Naive thymus-derived CD4-positive, alpha-beta T cell (primary cell): ENCODE measurements around the gene FHL1. TPM values are rescaled to one million over a fixed set of nuclear protein-coding genes. Genes with fewer than 3 reads are reported as not detected.
"Not testable (repeated sequence)": the region's sequence is repeated elsewhere in the genome, so short reads cannot be mapped to it uniquely, and the experiment has no call there.

ENCODE experiments used
- ATAC-seq: fragments of 150-1000 bp; cut with Tn5 transposase; 2 replicates; pipeline ENCODE4 v1.10.0; 2021; ENCODE audit warnings: mild to moderate bottlenecking, moderate library complexity
- CTCF ChIA-PET: fragments of 350-600 bp; sonication (Branson Sonifier 250); formaldehyde crosslinking; loops from one replicate; lab custom pipeline; 2021; ENCODE audit warnings: antibody characterized with exemption; lab: Charles Lee
- POLR2A ChIA-PET: fragments of 350-600 bp; sonication (Branson Sonifier 250); formaldehyde crosslinking; loops from one replicate; lab custom pipeline; 2021; ENCODE audit warnings: antibody characterized with exemption, inconsistent platforms; lab: Charles Lee
- DNase-seq, 9 donors: peaks; one replicate each; pipeline versions ENCODE4 v3.0.0 to v3.0.0-alpha.2; 2020 to 2022; ENCODE audit warnings: mixed read lengths in 1 of 9
- H3K27ac ChIP-seq: one replicate; pipeline ENCODE4 v1.7.0; 2013; ENCODE audit warnings: mild to moderate bottlenecking, low read depth, low read length, moderate library complexity
- H3K27me3 ChIP-seq, 2 donors: one replicate each; pipeline ENCODE4 v1.7.0; 2013; ENCODE audit warnings: low read length in 2 of 2, mild to moderate bottlenecking in 2 of 2, moderate library complexity in 2 of 2; ENCODE audit not compliant: control insufficient read depth in 2 of 2, insufficient read depth in 2 of 2
- H3K36me3 ChIP-seq, 3 experiments: 1 replicate in 2 of 3; 2 replicates in 1 of 3; pipeline ENCODE4 v1.7.0; 2013; ENCODE audit warnings: low read length in 3 of 3, mild to moderate bottlenecking in 3 of 3, moderate library complexity in 1 of 3; ENCODE audit not compliant: insufficient read depth in 3 of 3, control insufficient read depth in 2 of 3
- H3K4me1 ChIP-seq, 2 donors: one replicate each; pipeline ENCODE4 v1.7.0; 2013; ENCODE audit warnings: low read length in 2 of 2, mild to moderate bottlenecking in 2 of 2, moderate library complexity in 1 of 2; ENCODE audit not compliant: control insufficient read depth in 2 of 2, insufficient read depth in 2 of 2
- H3K4me3 ChIP-seq: 2 replicates; pipeline ENCODE4 v1.7.0; 2013; ENCODE audit warnings: mild to moderate bottlenecking, low read length
- H3K9me3 ChIP-seq, 3 experiments: 1 replicate in 2 of 3; 2 replicates in 1 of 3; pipeline ENCODE4 v1.7.0; 2013; ENCODE audit warnings: low read length in 3 of 3; ENCODE audit not compliant: control insufficient read depth in 2 of 3
- H3K27ac Mint-ChIP-seq, 9 donors: one replicate each; pipeline ENCODE4 v1.8.0; 2020 to 2022; ENCODE audit warnings: mixed read lengths in 9 of 9, mild to moderate bottlenecking in 8 of 9, moderate library complexity in 5 of 9, inconsistent platforms in 2 of 9
- H3K27me3 Mint-ChIP-seq, 5 donors: one replicate each; pipeline ENCODE4 v1.8.0; 2021 to 2022; ENCODE audit warnings: mixed read lengths in 5 of 5, mild to moderate bottlenecking in 1 of 5
- H3K36me3 Mint-ChIP-seq, 5 donors: one replicate each; pipeline ENCODE4 v1.8.0; 2020 to 2022; ENCODE audit warnings: mixed read lengths in 5 of 5, mild to moderate bottlenecking in 3 of 5, inconsistent platforms in 1 of 5
- H3K4me1 Mint-ChIP-seq, 7 donors: one replicate each; pipeline ENCODE4 v1.8.0; 2020 to 2022; ENCODE audit warnings: mixed read lengths in 7 of 7, mild to moderate bottlenecking in 3 of 7, inconsistent platforms in 1 of 7
- H3K4me3 Mint-ChIP-seq, 10 donors: one replicate each; pipeline ENCODE4 v1.8.0; 2020 to 2022; ENCODE audit warnings: mild to moderate bottlenecking in 10 of 10, mixed read lengths in 10 of 10, moderate library complexity in 6 of 10, inconsistent platforms in 2 of 10
- H3K9me3 Mint-ChIP-seq, 11 donors: one replicate each; pipeline ENCODE4 v1.8.0; 2020 to 2022; ENCODE audit warnings: mixed read lengths in 11 of 11, mild to moderate bottlenecking in 4 of 11, inconsistent platforms in 1 of 11, moderate library complexity in 1 of 11
- intact Hi-C, 2 donors: fragments of 100-400 bp; cut with micrococcal nuclease; formaldehyde crosslinking; loops; one replicate each; pipeline ENCODE4 v1.15.1; 2023
- polyA plus RNA-seq, 2 donors: library from polyadenylated mRNA; unstranded; fragments of 300-500 nt; fragmentation: Illumina TruSeq; gene quantifications; one replicate each; pipeline ENCODE4 v1.2.3, GENCODE V29; 2021
- total RNA-seq, 6 experiments: library from RNA in 5 of 6; stranded (reverse) in 5 of 6; gene quantifications; 1 replicate in 5 of 6; 2 replicates in 1 of 6; pipeline ENCODE4 v1.2.3 and lab custom pipeline; 2021 to 2026

Gene FHL1
- total and polyA plus RNA-seq, 7 experiments from 2014 or later: 14.9 to 40.0 (median 25.3) TPM

- Mint-ChIP-seq H3K9me3 (no peaks in the 10 kb centered on the region), H3K4me3 (no peak overlapping the region), H3K36me3 (no peaks in the 10 kb centered on the region), H3K27ac (no peak overlapping the region), H3K4me1 (peaks cover 0 to 13% (median 4%) of the 10 kb centered on the region in 7 donors), H3K27me3 (no peaks in the 10 kb centered on the region)
- ChIA-PET CTCF (interaction anchor here (2.3 kb wide), 1 partner anchor 137 kb away, joined by 8 read pairs; no protein-coding TSS in a partner anchor), POLR2A (interaction anchor here (0.8 kb wide), 1 partner anchor 137 kb away, joined by 3 read pairs; no protein-coding TSS in a partner anchor)
- Histone ChIP-seq H3K9me3 (no peaks in the 10 kb centered on the region), H3K27me3 (no peaks in the 10 kb centered on the region), H3K4me1 (no peaks in the 10 kb centered on the region), H3K36me3 (no peaks in the 10 kb centered on the region), H3K4me3 (no peak overlapping the region), H3K27ac (no peak overlapping the region)
- intact Hi-C loops: no loop called here
- no peak for DNase-seq
- ATAC-seq: no peak
These were observed 18.1 kb downstream of the FHL1 start for GRCh38 chrX:136165406-136165805.

GRCh38 chrX:136166221-136166855, 19.0 kb downstream of the FHL1 start:
- intact Hi-C loops: loop anchor here in 1 of 2 donors (1.0 to 2.0 kb wide), 3 partner anchors 34 to 102 kb away; no protein-coding TSS in a partner anchor
- no peaks in the 10 kb centered on the region for H3K36me3 ChIP-seq
- Mint-ChIP-seq H3K27me3 (no peaks in the 10 kb centered on the region), H3K4me1 (peaks cover 0 to 13% (median 4%) of the 10 kb centered on the region in 7 donors), H3K27ac (no peak overlapping the region), H3K36me3 (no peaks in the 10 kb centered on the region), H3K9me3 (no peaks in the 10 kb centered on the region), H3K4me3 (no peak overlapping the region)
- ChIA-PET CTCF (interaction anchor here (0.8 to 2.3 kb wide), 2 partner anchors 32 to 138 kb away, joined by 3 to 8 read pairs; no protein-coding TSS in a partner anchor), POLR2A (interaction anchor here (0.8 kb wide), 1 partner anchor 138 kb away, joined by 3 read pairs; no protein-coding TSS in a partner anchor)
- H3K4me3 ChIP-seq: no peak overlapping the region
- no peaks in the 10 kb centered on the region for H3K4me1 ChIP-seq
- no peak overlapping the region for H3K27ac ChIP-seq
- no peaks in the 10 kb centered on the region for H3K27me3 ChIP-seq
- no peaks in the 10 kb centered on the region for H3K9me3 ChIP-seq
- ATAC-seq (no peak), DNase-seq (no peak)

GRCh38 chrX:136167989-136168388, 20.7 kb downstream of the FHL1 start:
- H3K27me3 Mint-ChIP-seq, H3K4me1 ChIP-seq, H3K36me3 Mint-ChIP-seq, H3K36me3 ChIP-seq, H3K9me3 Mint-ChIP-seq, H3K4me3 Mint-ChIP-seq, H3K27ac ChIP-seq, ATAC-seq, H3K27me3 ChIP-seq, H3K9me3 ChIP-seq, DNase-seq, H3K4me3 ChIP-seq, POLR2A ChIA-PET: not testable (repeated sequence)
- intact Hi-C loops: loop anchor here in 1 of 2 donors (2.0 kb wide), 1 partner anchor 41 kb away; no protein-coding TSS in a partner anchor
- CTCF ChIA-PET: interaction anchor here (1.1 kb wide), 1 partner anchor 140 kb away, joined by 4 read pairs; no protein-coding TSS in a partner anchor
- H3K4me1 Mint-ChIP-seq: peaks cover 0 to 12% (median 3%) of the 10 kb centered on the region in 7 donors
- peak overlapping the region in 1 of 9 donors; percentile 67 for H3K27ac Mint-ChIP-seq

GRCh38 chrX:136168929-136169735, 21.8 kb downstream of the FHL1 start:
- ChIA-PET POLR2A (no interaction called here), CTCF (interaction anchor here (0.6 to 1.1 kb wide), 3 partner anchors 19 to 141 kb away, joined by 3 to 5 read pairs (median 4); no protein-coding TSS in a partner anchor)
- H3K27ac ChIP-seq: no peak overlapping the region
- H3K36me3 ChIP-seq: no peaks in the 10 kb centered on the region
- Mint-ChIP-seq H3K4me3 (no peak overlapping the region), H3K36me3 (no peaks in the 10 kb centered on the region), H3K9me3 (no peaks in the 10 kb centered on the region), H3K4me1 (peaks cover 0 to 7% (median 3%) of the 10 kb centered on the region in 7 donors), H3K27me3 (no peaks in the 10 kb centered on the region), H3K27ac (no peak overlapping the region)
- no peaks in the 10 kb centered on the region for H3K4me1 ChIP-seq
- intact Hi-C loops: no loop called here
- H3K4me3 ChIP-seq: no peak overlapping the region
- no peaks in the 10 kb centered on the region for H3K9me3 ChIP-seq
- H3K27me3 ChIP-seq: no peaks in the 10 kb centered on the region
- DNase-seq: no peak
- ATAC-seq: no peak

- ChIA-PET POLR2A (no interaction called here), CTCF (no interaction called here)
- Histone ChIP-seq H3K4me3 (no peak overlapping the region), H3K27ac (no peak overlapping the region), H3K36me3 (no peaks in the 10 kb centered on the region), H3K4me1 (no peaks in the 10 kb centered on the region), H3K9me3 (no peaks in the 10 kb centered on the region), H3K27me3 (no peaks in the 10 kb centered on the region)
- no peak for DNase-seq
- Mint-ChIP-seq H3K4me1 (peaks cover 0 to 7% (median 3%) of the 10 kb centered on the region in 7 donors), H3K27ac (no peak overlapping the region), H3K27me3 (no peaks in the 10 kb centered on the region), H3K36me3 (no peaks in the 10 kb centered on the region), H3K9me3 (no peaks in the 10 kb centered on the region), H3K4me3 (no peak overlapping the region)
- intact Hi-C loops: no loop called here
- ATAC-seq: no peak
These were observed 22.9 kb downstream of the FHL1 start for GRCh38 chrX:136170139-136170800.

GRCh38 chrX:136171420-136171819, 24.1 kb downstream of the FHL1 start:
- Histone ChIP-seq H3K9me3 (no peaks in the 10 kb centered on the region), H3K27ac (no peak overlapping the region), H3K4me3 (no peak overlapping the region), H3K36me3 (no peaks in the 10 kb centered on the region), H3K4me1 (no peaks in the 10 kb centered on the region), H3K27me3 (no peaks in the 10 kb centered on the region)
- DNase-seq (no peak), ATAC-seq (no peak)
- ChIA-PET POLR2A (no interaction called here), CTCF (no interaction called here)
- no peak overlapping the region for H3K4me3 Mint-ChIP-seq
- intact Hi-C loops: no loop called here
- H3K27ac Mint-ChIP-seq: no peak overlapping the region
- H3K9me3 Mint-ChIP-seq: no peaks in the 10 kb centered on the region
- peaks cover 0 to 7% (median 0%) of the 10 kb centered on the region in 5 donors for H3K36me3 Mint-ChIP-seq
- no peaks in the 10 kb centered on the region for H3K27me3 Mint-ChIP-seq
- peaks cover 0 to 7% (median 1%) of the 10 kb centered on the region in 7 donors for H3K4me1 Mint-ChIP-seq
